Ishikawa (cell line): Measurements from ENCODE around the gene AFMID.

Source experiments
- CEBPB ChIP-seq: IDR thresholded peaks from 2 replicates; pipeline ENCODE4 v1.6.1; 2012
- EP300 ChIP-seq: IDR thresholded peaks from 2 replicates; pipeline ENCODE4 v1.6.1; 2012; ENCODE audit warnings: borderline replicate concordance
- NFIC ChIP-seq: IDR thresholded peaks from 2 replicates; pipeline ENCODE4 v1.6.1; 2012
- TCF12 ChIP-seq: IDR thresholded peaks from 2 replicates; pipeline ENCODE4 v1.6.1; 2012; ENCODE audit warnings: low read depth
- YY1 ChIP-seq: IDR thresholded peaks from 2 replicates; pipeline ENCODE4 v1.6.1; 2012; ENCODE audit warnings: low read depth
- TF ChIP-seq, protein P1 (sequence below): IDR thresholded peaks from 2 replicates; pipeline ENCODE4 v1.6.1; 2012

- TF ChIP-seq YY1 (no peak), NFIC (no peak), CEBPB (no peak), TCF12 (no peak), EP300 (no peak)
- TF ChIP-seq, protein P1, sequence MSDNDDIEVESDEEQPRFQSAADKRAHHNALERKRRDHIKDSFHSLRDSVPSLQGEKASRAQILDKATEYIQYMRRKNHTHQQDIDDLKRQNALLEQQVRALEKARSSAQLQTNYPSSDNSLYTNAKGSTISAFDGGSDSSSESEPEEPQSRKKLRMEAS, result no peak
These were observed 10.6 kb upstream of the AFMID start for GRCh38 chr17:78176548-78177025.
